Measurements from ENCODE around the gene FAM47E. TPM values are rescaled to one million over a fixed set of nuclear protein-coding genes. Genes with fewer than 3 reads are reported as not detected.

Gene FAM47E
- total and polyA plus RNA-seq, 9 of the 15 experiments (the other 6 are each of a cell fraction or from before 2014, with no cell fraction given), result 3.7 to 15.6 (median 6.4) TPM

- intact Hi-C loops (cut with micrococcal nuclease) (no loop called here), in situ Hi-C loops (cut with MboI) (no loop called here)
- ATAC-seq (no peak), FAIRE-seq (no peak), DNase-seq (ENCODE audit: extremely low read depth in 1 of 4, low spot score in 3 of 4) (no peak)
- WGBS (ENCODE audit: insufficient coverage, low coverage, missing lambda C conversion rate), result 63% methylated on average over 4 of the region's 4 CpGs
- Histone ChIP-seq H3K4me3 (no peak overlapping the region), H4K20me1 (replicated peaks; ENCODE audit: control insufficient read depth, insufficient read depth, low read length) (no peaks in the 10 kb centered on the region), H3K27me3 (ENCODE audit: control insufficient read depth in 2 of 2, insufficient read depth in 2 of 2, low read length in 2 of 2) (no peaks in the 10 kb centered on the region), H3K9me1 (ENCODE audit: control insufficient read depth, insufficient read depth, low read length) (no peaks in the 10 kb centered on the region), H3K27ac (ENCODE audit: extremely low read depth, low read depth, low read length) (no peak overlapping the region), H2AFZ (ENCODE audit: low read depth, low read length) (no peak overlapping the region), H3K36me3 (ENCODE audit: control insufficient read depth, insufficient read depth, low read length) (no peaks in the 10 kb centered on the region), H3K4me1 (replicated peaks in 1 of 2; ENCODE audit: control insufficient read depth in 2 of 2, insufficient read depth in 2 of 2, low read length in 2 of 2) (peaks cover 0 to 12% of the 10 kb centered on the region in 2 experiments; a peak in 4 of 5 replicates), H3K79me2 (ENCODE audit: control insufficient read depth, insufficient read depth, low read length) (peaks cover 4% of the 10 kb centered on the region; the same call in 1 of the 3 replicates), H3K9me3 (replicated peaks; ENCODE audit: control insufficient read depth, insufficient read depth, low read depth, low read length) (no peaks in the 10 kb centered on the region), H3K4me2 (ENCODE audit: insufficient read depth, low read length) (no peak overlapping the region), H3K9ac (ENCODE audit: insufficient read depth in 1 of 2, low read depth in 2 of 2, low read length in 2 of 2) (no peak overlapping the region)
- CTCF ChIA-PET (ENCODE audit: low intra/inter-chr PET ratio), result no interaction called here
- BruUV-seq (replicated peaks), result no TSS peak
- TF ChIP-seq L3MBTL2 (IDR thresholded peaks at IDR 0.05) (no peak), ZNF609 (CRISPR knock-in tag; IDR thresholded peaks at IDR 0.05; ENCODE audit: borderline replicate concordance) (no peak), PML (IDR thresholded peaks at IDR 0.05; ENCODE audit: low read length) (no peak), E2F8 (IDR thresholded peaks at IDR 0.05; ENCODE audit: low read depth, partially characterized antibody) (no peak), SRSF1 (IDR thresholded peaks at IDR 0.05; ENCODE audit: low read depth, low read length) (no peak), CCNT2 (IDR thresholded peaks at IDR 0.05; ENCODE audit: borderline replicate concordance, extremely low read depth, insufficient read length, low read depth, low read length) (no peak), ARNT (IDR thresholded peaks at IDR 0.05) (no peak), KLF1 (tag; IDR thresholded peaks at IDR 0.05) (no peak), SMARCA5 (IDR thresholded peaks at IDR 0.05) (no peak)
- POLR2A ChIA-PET, result no interaction called here
Observed at GRCh38 chr4:76203541-76203940, 48.0 kb upstream of the FAM47E start.
